Lower lobe of right lung (tissue), 2 donors: ENCODE data around the gene STXBP1. TPM values are rescaled to one million over a fixed set of nuclear protein-coding genes. Genes with fewer than 3 reads are reported as not detected.
A peak's percentile ranks its signal among the peaks of the same experiment; 100 is the strongest.

Experiments
- ATAC-seq, 2 donors: fragments of 200-7000 bp; cut with Tn5 transposase; one replicate each; pipeline ENCODE4 v1.9.1; 2020 to 2022; ENCODE audit warnings: mild to moderate bottlenecking in 2 of 2, moderate library complexity in 2 of 2
- DNase-seq: peaks from one replicate; pipeline ENCODE4 v3.0.0-alpha.2; 2020
- H3K27ac ChIP-seq: fragments of 200-600 bp; one replicate; pipeline ENCODE4 v1.8.0; 2022
- H3K27me3 ChIP-seq: fragments of 200-600 bp; one replicate; pipeline ENCODE4 v1.8.0; 2022; ENCODE audit warnings: low read depth
- H3K36me3 ChIP-seq: fragments of 200-600 bp; one replicate; pipeline ENCODE4 v1.8.0; 2022; ENCODE audit warnings: mild to moderate bottlenecking
- H3K4me1 ChIP-seq: fragments of 200-600 bp; one replicate; pipeline ENCODE4 v1.8.0; 2022
- H3K4me3 ChIP-seq: fragments of 200-600 bp; one replicate; pipeline ENCODE4 v1.8.0; 2022; ENCODE audit warnings: mild to moderate bottlenecking
- H3K9me3 ChIP-seq: fragments of 200-600 bp; one replicate; pipeline ENCODE4 v1.8.0; 2022
- CTCF ChIP-seq: fragments of 200-600 bp; IDR thresholded peaks from one replicate; pipeline ENCODE4 v1.8.0; 2022; ENCODE audit warnings: antibody characterized with exemption, mild to moderate bottlenecking
- intact Hi-C: fragments of 100-400 bp; cut with DNase I; formaldehyde crosslinking; loops from one replicate; pipeline ENCODE4 v1.11.0; 2022
- total RNA-seq: library from RNA; stranded (reverse); fragmentation: NEBNext Ultra II Directional; extraction: Animal tissue kit (Norgen Biotek cat#: 25700); gene quantifications from one replicate; pipeline ENCODE4 v1.2.1, GENCODE V29; 2021
- donor health status: DM: no; HTN: yes; CAD: no; lungs with severe emphysema.

Gene STXBP1
- total RNA-seq, 1 donor from 2014 or later, result 88.6 TPM

- intact Hi-C loops, result no loop called here
- DNase-seq (no peak), ATAC-seq (no peak)
- Histone ChIP-seq H3K4me1 (peaks cover 44% of the 10 kb centered on the region), H3K27ac (no peak overlapping the region), H3K36me3 (no peaks in the 10 kb centered on the region), H3K27me3 (no peaks in the 10 kb centered on the region), H3K9me3 (no peaks in the 10 kb centered on the region), H3K4me3 (no peak overlapping the region)
- no peak for TF ChIP-seq CTCF
These were observed 23.2 kb downstream of the STXBP1 start for GRCh38 chr9:127635201-127635735.

GRCh38 chr9:127637322-127637847 lies 25.3 kb downstream of the STXBP1 start:
- Histone ChIP-seq H3K4me3 (peak overlapping the region; percentile 15), H3K27me3 (no peaks in the 10 kb centered on the region), H3K4me1 (peaks cover 57% of the 10 kb centered on the region), H3K9me3 (no peaks in the 10 kb centered on the region), H3K36me3 (no peaks in the 10 kb centered on the region), H3K27ac (peak overlapping the region; percentile 62)
- no peak for TF ChIP-seq CTCF
- no peak for DNase-seq
- intact Hi-C loops, result no loop called here
- ATAC-seq, result peak; percentile 57 to 70

- no peak for ATAC-seq
- intact Hi-C loops, result no loop called here
- no peaks in the 10 kb centered on the region for H3K9me3 ChIP-seq
- no peaks in the 10 kb centered on the region for H3K27me3 ChIP-seq
- DNase-seq, result no peak
- H3K36me3 ChIP-seq, result no peaks in the 10 kb centered on the region
- no peak for TF ChIP-seq CTCF
- H3K4me1 ChIP-seq, result peaks cover 56% of the 10 kb centered on the region
- H3K4me3 ChIP-seq, result no peak overlapping the region
- H3K27ac ChIP-seq, result peak overlapping the region; percentile 61
These were observed 28.9 kb downstream of the STXBP1 start for GRCh38 chr9:127640908-127641545.

- peak overlapping the region; percentile 61 for H3K27ac ChIP-seq
- ATAC-seq, result peak; percentile 76 to 78
- H3K36me3 ChIP-seq, result no peaks in the 10 kb centered on the region
- DNase-seq, result no peak
- H3K9me3 ChIP-seq, result no peaks in the 10 kb centered on the region
- peaks cover 49% of the 10 kb centered on the region for H3K4me1 ChIP-seq
- intact Hi-C loops, result no loop called here
- TF ChIP-seq CTCF, result no peak
- H3K4me3 ChIP-seq, result peak overlapping the region; percentile 15
- H3K27me3 ChIP-seq, result no peaks in the 10 kb centered on the region
These were observed 30.1 kb downstream of the STXBP1 start for GRCh38 chr9:127642082-127642740.

- no peak for TF ChIP-seq CTCF
- no peaks in the 10 kb centered on the region for H3K27me3 ChIP-seq
- intact Hi-C loops, result no loop called here
- peaks cover 41% of the 10 kb centered on the region for H3K4me1 ChIP-seq
- no peaks in the 10 kb centered on the region for H3K9me3 ChIP-seq
- peak overlapping the region; percentile 51 for H3K27ac ChIP-seq
- peak; percentile 76 to 80 for ATAC-seq
- no peak for DNase-seq
- H3K36me3 ChIP-seq, result no peaks in the 10 kb centered on the region
- H3K4me3 ChIP-seq, result peak overlapping the region; percentile 9
These were observed 32.2 kb downstream of the STXBP1 start for GRCh38 chr9:127644146-127644827.
